HepG2 (cell line): Measurements from ENCODE around the gene SUN5. TPM values are rescaled to one million over a fixed set of nuclear protein-coding genes. Genes with fewer than 3 reads are reported as not detected.
A peak's percentile ranks its signal among the peaks of the same experiment; 100 is the strongest.

ENCODE experiments used
- CEBPB ChIP-seq: IDR thresholded peaks from 2 replicates; pipeline ENCODE4 v1.6.1; 2011; ENCODE audit warnings: low read depth, low read length, improper control_type of control experiment, borderline replicate concordance
- FLYWCH1 ChIP-seq: sonication (generic); formaldehyde crosslinking; IDR thresholded peaks from 2 replicates; pipeline ENCODE4 v1.8.1; 2023; ENCODE audit warnings: mild to moderate bottlenecking, missing genetic modification reagents
- KAT8 ChIP-seq: IDR thresholded peaks from 2 replicates; pipeline ENCODE4 v1.6.1; 2016; ENCODE audit warnings: missing genetic modification reagents, missing compliant biosample characterization
- KDM2A ChIP-seq: sonication (generic); formaldehyde crosslinking; IDR thresholded peaks from 2 replicates; pipeline ENCODE4 v1.4.0; 2020; ENCODE audit warnings: low read depth, missing genetic modification reagents, borderline replicate concordance
- NFE2L2 ChIP-seq: fragments of 150-350 bp; IDR thresholded peaks from 2 replicates; pipeline ENCODE4 v1.6.1; 2014; ENCODE audit warnings: low read length
- POLR2AphosphoS5 ChIP-seq: IDR thresholded peaks from 2 replicates; pipeline ENCODE4 v1.6.1; 2012; ENCODE audit warnings: low read depth, low read length
- SMARCC2 ChIP-seq: fragments of 450-650 bp; IDR thresholded peaks from 2 replicates; pipeline ENCODE4 v1.6.1; 2017; ENCODE audit warnings: antibody characterized with exemption, mild to moderate bottlenecking
- ZNF772 ChIP-seq: sonication (generic); formaldehyde crosslinking; IDR thresholded peaks from 2 replicates; pipeline ENCODE4 v1.5.0; 2020; ENCODE audit warnings: mild to moderate bottlenecking, missing genetic modification reagents
- ZNF878 ChIP-seq: sonication (generic); formaldehyde crosslinking; IDR thresholded peaks from 2 replicates; pipeline ENCODE4 v1.8.1; 2023; ENCODE audit warnings: mild to moderate bottlenecking, missing genetic modification reagents, moderate library complexity
- ZSCAN20 ChIP-seq: sonication (generic); formaldehyde crosslinking; IDR thresholded peaks from 2 replicates; pipeline ENCODE4 v1.4.0; 2020; ENCODE audit warnings: missing genetic modification reagents, mild to moderate bottlenecking, borderline replicate concordance
- polyA plus RNA-seq, 8 experiments: library from polyadenylated mRNA; depleted of rRNA in 3 of 8; stranded (reverse) in 7 of 8; unstranded in 1 of 8; fragments of >200 nt; fragmentation: Illumina TruSeq in 4 of 8; extraction: Trizol in 4 of 8; gene quantifications; 2 replicates each; pipeline versions ENCODE4 v1.2.1 to v1.2.3, GENCODE V29; 2011 to 2016; ENCODE audit warnings: low read depth in 4 of 8, missing spikeins in 1 of 8, mixed read lengths in 1 of 8; ENCODE audit not compliant: insufficient read depth in 1 of 8
- total RNA-seq, 5 experiments: library from RNA; depleted of rRNA; stranded (reverse); fragments of >200 nt; fragmentation: Illumina TruSeq; extraction: Trizol; gene quantifications; 2 replicates each; pipeline ENCODE4 v1.2.3, GENCODE V29; 2016; ENCODE audit warnings: low read depth in 1 of 5
- TF ChIP-seq, protein P1 (sequence below): sonication (generic); formaldehyde crosslinking; IDR thresholded peaks from 2 replicates; pipeline ENCODE4 v1.4.0; 2020; ENCODE audit warnings: mild to moderate bottlenecking, low read depth, missing genetic modification reagents
- TF ChIP-seq, protein P2 (sequence below): sonication (generic); formaldehyde crosslinking; conservative IDR thresholded peaks from 2 replicates; pipeline ENCODE4 v1.4.0; 2020; ENCODE audit warnings: missing genetic modification reagents
- TF ChIP-seq, protein P3 (sequence below): IDR thresholded peaks from 2 replicates; pipeline ENCODE4 v1.6.1; 2016; ENCODE audit warnings: low read depth, missing genetic modification reagents, missing compliant biosample characterization

SUN5 gene
- total and polyA plus RNA-seq, 2 of the 13 experiments (the other 11 are each of a cell fraction or from before 2014, with no cell fraction given) = not detected

DNA sequence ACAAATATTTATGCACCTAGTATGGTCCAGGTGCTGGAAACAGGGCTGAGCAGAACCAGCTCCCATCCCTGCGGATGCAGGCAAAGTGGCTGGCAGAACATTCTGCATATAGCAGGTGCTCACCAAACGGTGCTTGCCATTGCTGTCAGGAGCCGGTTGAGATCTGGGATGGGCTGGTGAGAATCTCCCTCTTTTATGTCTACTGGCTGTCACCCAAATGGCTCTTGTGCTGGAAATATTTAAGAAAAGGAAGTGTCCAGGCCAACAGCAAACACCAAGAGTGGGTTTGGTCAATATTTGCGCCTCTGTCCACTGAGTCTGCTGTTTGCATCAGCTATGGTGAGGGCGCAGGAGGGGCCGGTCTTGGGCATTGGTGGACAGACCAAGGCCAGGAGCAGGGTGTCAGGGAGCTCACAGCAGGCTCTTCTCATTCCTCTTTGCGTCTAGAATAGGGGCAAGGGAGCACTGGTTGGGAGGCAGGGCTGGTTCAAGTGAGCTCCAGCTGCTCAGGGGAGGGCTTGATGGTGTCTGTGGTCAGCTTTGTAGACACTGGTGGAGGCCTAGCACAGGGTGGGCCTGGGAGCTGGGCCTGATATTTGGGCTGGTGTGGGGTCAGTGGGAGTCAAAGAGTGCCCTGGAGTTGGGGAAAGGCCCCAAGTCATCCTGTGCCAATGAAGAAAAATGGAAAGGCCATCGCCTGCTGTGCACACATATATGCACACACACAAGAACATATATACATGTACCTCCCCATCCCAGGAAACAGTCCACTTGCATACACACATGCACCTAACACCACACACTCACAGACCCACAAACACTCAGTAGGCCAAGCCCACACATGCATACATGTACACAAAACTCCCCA is 1.9 kb upstream of the SUN5 start (continued):
- TF ChIP-seq ZNF772 (CRISPR knock-in tag) (peak; percentile 98), SMARCC2 (no peak), NFE2L2 (no peak), ZNF878 (CRISPR knock-in tag) (peak; percentile 77; the same call in 1 of the 2 replicates), FLYWCH1 (CRISPR knock-in tag) (no peak), ZSCAN20 (0 out of 2 replicates have a peak, but pooled peaks have one; percentile 25), KDM2A (CRISPR knock-in tag) (peak; percentile 84; the same call in 1 of the 2 replicates), CEBPB (peak; percentile 47; the same call in 1 of the 2 replicates), POLR2AphosphoS5 (peak; percentile 82), KAT8 (CRISPR knock-in tag) (peak; percentile 90)
- TF ChIP-seq, protein P1, sequence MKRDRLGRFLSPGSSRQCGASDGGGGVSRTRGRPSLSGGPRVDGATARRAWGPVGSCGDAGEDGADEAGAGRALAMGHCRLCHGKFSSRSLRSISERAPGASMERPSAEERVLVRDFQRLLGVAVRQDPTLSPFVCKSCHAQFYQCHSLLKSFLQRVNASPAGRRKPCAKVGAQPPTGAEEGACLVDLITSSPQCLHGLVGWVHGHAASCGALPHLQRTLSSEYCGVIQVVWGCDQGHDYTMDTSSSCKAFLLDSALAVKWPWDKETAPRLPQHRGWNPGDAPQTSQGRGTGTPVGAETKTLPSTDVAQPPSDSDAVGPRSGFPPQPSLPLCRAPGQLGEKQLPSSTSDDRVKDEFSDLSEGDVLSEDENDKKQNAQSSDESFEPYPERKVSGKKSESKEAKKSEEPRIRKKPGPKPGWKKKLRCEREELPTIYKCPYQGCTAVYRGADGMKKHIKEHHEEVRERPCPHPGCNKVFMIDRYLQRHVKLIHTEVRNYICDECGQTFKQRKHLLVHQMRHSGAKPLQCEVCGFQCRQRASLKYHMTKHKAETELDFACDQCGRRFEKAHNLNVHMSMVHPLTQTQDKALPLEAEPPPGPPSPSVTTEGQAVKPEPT (CRISPR knock-in tag) = 0 out of 2 replicates have a peak, but pooled peaks have one; percentile 39
- TF ChIP-seq, protein P2, sequence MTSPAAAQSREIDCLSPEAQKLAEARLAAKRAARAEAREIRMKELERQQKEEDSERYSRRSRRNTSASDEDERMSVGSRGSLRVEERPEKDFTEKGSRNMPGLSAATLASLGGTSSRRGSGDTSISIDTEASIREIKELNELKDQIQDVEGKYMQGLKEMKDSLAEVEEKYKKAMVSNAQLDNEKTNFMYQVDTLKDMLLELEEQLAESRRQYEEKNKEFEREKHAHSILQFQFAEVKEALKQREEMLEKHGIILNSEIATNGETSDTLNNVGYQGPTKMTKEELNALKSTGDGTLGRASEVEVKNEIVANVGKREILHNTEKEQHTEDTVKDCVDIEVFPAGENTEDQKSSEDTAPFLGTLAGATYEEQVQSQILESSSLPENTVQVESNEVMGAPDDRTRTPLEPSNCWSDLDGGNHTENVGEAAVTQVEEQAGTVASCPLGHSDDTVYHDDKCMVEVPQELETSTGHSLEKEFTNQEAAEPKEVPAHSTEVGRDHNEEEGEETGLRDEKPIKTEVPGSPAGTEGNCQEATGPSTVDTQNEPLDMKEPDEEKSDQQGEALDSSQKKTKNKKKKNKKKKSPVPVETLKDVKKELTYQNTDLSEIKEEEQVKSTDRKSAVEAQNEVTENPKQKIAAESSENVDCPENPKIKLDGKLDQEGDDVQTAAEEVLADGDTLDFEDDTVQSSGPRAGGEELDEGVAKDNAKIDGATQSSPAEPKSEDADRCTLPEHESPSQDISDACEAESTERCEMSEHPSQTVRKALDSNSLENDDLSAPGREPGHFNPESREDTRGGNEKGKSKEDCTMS (CRISPR knock-in tag) = no peak
- TF ChIP-seq, protein P3, sequence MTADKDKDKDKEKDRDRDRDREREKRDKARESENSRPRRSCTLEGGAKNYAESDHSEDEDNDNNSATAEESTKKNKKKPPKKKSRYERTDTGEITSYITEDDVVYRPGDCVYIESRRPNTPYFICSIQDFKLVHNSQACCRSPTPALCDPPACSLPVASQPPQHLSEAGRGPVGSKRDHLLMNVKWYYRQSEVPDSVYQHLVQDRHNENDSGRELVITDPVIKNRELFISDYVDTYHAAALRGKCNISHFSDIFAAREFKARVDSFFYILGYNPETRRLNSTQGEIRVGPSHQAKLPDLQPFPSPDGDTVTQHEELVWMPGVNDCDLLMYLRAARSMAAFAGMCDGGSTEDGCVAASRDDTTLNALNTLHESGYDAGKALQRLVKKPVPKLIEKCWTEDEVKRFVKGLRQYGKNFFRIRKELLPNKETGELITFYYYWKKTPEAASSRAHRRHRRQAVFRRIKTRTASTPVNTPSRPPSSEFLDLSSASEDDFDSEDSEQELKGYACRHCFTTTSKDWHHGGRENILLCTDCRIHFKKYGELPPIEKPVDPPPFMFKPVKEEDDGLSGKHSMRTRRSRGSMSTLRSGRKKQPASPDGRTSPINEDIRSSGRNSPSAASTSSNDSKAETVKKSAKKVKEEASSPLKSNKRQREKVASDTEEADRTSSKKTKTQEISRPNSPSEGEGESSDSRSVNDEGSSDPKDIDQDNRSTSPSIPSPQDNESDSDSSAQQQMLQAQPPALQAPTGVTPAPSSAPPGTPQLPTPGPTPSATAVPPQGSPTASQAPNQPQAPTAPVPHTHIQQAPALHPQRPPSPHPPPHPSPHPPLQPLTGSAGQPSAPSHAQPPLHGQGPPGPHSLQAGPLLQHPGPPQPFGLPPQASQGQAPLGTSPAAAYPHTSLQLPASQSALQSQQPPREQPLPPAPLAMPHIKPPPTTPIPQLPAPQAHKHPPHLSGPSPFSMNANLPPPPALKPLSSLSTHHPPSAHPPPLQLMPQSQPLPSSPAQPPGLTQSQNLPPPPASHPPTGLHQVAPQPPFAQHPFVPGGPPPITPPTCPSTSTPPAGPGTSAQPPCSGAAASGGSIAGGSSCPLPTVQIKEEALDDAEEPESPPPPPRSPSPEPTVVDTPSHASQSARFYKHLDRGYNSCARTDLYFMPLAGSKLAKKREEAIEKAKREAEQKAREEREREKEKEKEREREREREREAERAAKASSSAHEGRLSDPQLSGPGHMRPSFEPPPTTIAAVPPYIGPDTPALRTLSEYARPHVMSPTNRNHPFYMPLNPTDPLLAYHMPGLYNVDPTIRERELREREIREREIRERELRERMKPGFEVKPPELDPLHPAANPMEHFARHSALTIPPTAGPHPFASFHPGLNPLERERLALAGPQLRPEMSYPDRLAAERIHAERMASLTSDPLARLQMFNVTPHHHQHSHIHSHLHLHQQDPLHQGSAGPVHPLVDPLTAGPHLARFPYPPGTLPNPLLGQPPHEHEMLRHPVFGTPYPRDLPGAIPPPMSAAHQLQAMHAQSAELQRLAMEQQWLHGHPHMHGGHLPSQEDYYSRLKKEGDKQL (CRISPR knock-in tag) = peak; percentile 92
